WTC11 (cell line): ENCODE results near the gene WWOX. TPM values are rescaled to one million over a fixed set of nuclear protein-coding genes. Genes with fewer than 3 reads are reported as not detected.
A peak's percentile ranks its signal among the peaks of the same experiment; 100 is the strongest.

Experiments used
- ATAC-seq: fragments of 200-7000 bp; cut with Tn5 transposase; 2 replicates; pipeline ENCODE4 v1.10.0; 2021; ENCODE audit warnings: mild to moderate bottlenecking, moderate library complexity
- Bru-seq: library from RNA; stranded (reverse); fragments of 400-500 nt; gene quantifications from one replicate; lab custom pipeline; 2021; lab: Mats Ljungman, UMichigan
- CTCF ChIA-PET: fragments of 300-600 bp; sonication (Branson Sonifier 250); formaldehyde crosslinking; loops from one replicate; lab custom pipeline; 2021; ENCODE audit warnings: antibody characterized with exemption; lab: Charles Lee
- POLR2A ChIA-PET: fragments of 350-600 bp; sonication (Branson Sonifier 250); formaldehyde crosslinking; loops from one replicate; lab custom pipeline; 2021; ENCODE audit warnings: antibody characterized with exemption; lab: Charles Lee
- DNase-seq: peaks from one replicate; pipeline ENCODE4 v3.0.0; 2021; ENCODE audit warnings: low spot score
- H3K27ac Mint-ChIP-seq: 2 replicates; pipeline ENCODE4 v1.8.0; 2021; ENCODE audit warnings: mixed read lengths
- H3K27me3 Mint-ChIP-seq: 2 replicates; pipeline ENCODE4 v1.8.0; 2021; ENCODE audit warnings: low read depth, mild to moderate bottlenecking, moderate library complexity, mixed read lengths
- H3K36me3 Mint-ChIP-seq: 2 replicates; pipeline ENCODE4 v1.8.0; 2021; ENCODE audit warnings: mixed read lengths
- H3K4me1 Mint-ChIP-seq: 2 replicates; pipeline ENCODE4 v1.8.0; 2022; ENCODE audit warnings: mixed read lengths
- H3K4me3 Mint-ChIP-seq: 2 replicates; pipeline ENCODE4 v1.8.0; 2021; ENCODE audit warnings: mild to moderate bottlenecking, moderate library complexity, mixed read lengths
- H3K9me3 Mint-ChIP-seq: 2 replicates; pipeline ENCODE4 v1.8.0; 2021; ENCODE audit warnings: mixed read lengths
- AR ChIP-seq: fragments of 250-450 bp; sonication (Bioruptor Pico); IDR thresholded peaks from 2 replicates; pipeline ENCODE4 v1.9.0; 2021; ENCODE audit warnings: mild to moderate bottlenecking
- ATF3 ChIP-seq: sonication (generic); formaldehyde crosslinking; conservative IDR thresholded peaks from 2 replicates; pipeline ENCODE4 v1.8.1; 2022; ENCODE audit warnings: mild to moderate bottlenecking, missing genetic modification reagents
- CREM ChIP-seq: sonication (generic); formaldehyde crosslinking; IDR thresholded peaks from 2 replicates; pipeline ENCODE4 v1.8.1; 2022; ENCODE audit warnings: mild to moderate bottlenecking, missing genetic modification reagents, moderate library complexity
- CTCF ChIP-seq: fragments of 200-600 bp; IDR thresholded peaks from 2 replicates; pipeline ENCODE4 v1.8.0; 2022; ENCODE audit warnings: antibody characterized with exemption
- E2F1 ChIP-seq: sonication (generic); formaldehyde crosslinking; IDR thresholded peaks from 2 replicates; pipeline ENCODE4 v1.8.0; 2022; ENCODE audit warnings: mild to moderate bottlenecking, missing genetic modification reagents
- E2F5 ChIP-seq: sonication (generic); formaldehyde crosslinking; IDR thresholded peaks from 2 replicates; pipeline ENCODE4 v1.8.1; 2022; ENCODE audit warnings: mild to moderate bottlenecking, moderate library complexity, missing genetic modification reagents
- ESRRA ChIP-seq: sonication (generic); formaldehyde crosslinking; IDR thresholded peaks from 2 replicates; pipeline ENCODE4 v1.8.1; 2022; ENCODE audit warnings: mild to moderate bottlenecking, missing genetic modification reagents, borderline replicate concordance
- ETV6 ChIP-seq: sonication (generic); formaldehyde crosslinking; IDR thresholded peaks from 2 replicates; pipeline ENCODE4 v1.8.1; 2022; ENCODE audit warnings: mild to moderate bottlenecking, missing genetic modification reagents
- HMGXB4 ChIP-seq: sonication (generic); formaldehyde crosslinking; IDR thresholded peaks from 2 replicates; pipeline ENCODE4 v1.8.1; 2023; ENCODE audit warnings: mild to moderate bottlenecking, moderate library complexity, missing genetic modification reagents
- KAT7 ChIP-seq: sonication (generic); formaldehyde crosslinking; IDR thresholded peaks from 2 replicates; pipeline ENCODE4 v1.8.1; 2023; ENCODE audit warnings: missing genetic modification reagents, mild to moderate bottlenecking, borderline replicate concordance
- MXD4 ChIP-seq: fragments of 250-450 bp; sonication (Bioruptor Pico); IDR thresholded peaks from 2 replicates; pipeline ENCODE4 v1.8.0; 2021; ENCODE audit warnings: mild to moderate bottlenecking, moderate library complexity, borderline replicate concordance
- NFATC4 ChIP-seq: fragments of 250-450 bp; sonication (Bioruptor Pico); IDR thresholded peaks from 2 replicates; pipeline ENCODE4 v1.9.0; 2021; ENCODE audit warnings: mild to moderate bottlenecking
- NR2C2 ChIP-seq: sonication (generic); formaldehyde crosslinking; IDR thresholded peaks from 2 replicates; pipeline ENCODE4 v1.8.0; 2022; ENCODE audit warnings: mild to moderate bottlenecking, missing genetic modification reagents
- TCF7 ChIP-seq: sonication (generic); formaldehyde crosslinking; IDR thresholded peaks from 2 replicates; pipeline ENCODE4 v1.8.0; 2022; ENCODE audit warnings: mild to moderate bottlenecking, low read depth, missing genetic modification reagents, moderate library complexity
- TEAD4 ChIP-seq: sonication (generic); formaldehyde crosslinking; IDR thresholded peaks from 2 replicates; pipeline ENCODE4 v1.8.0; 2022; ENCODE audit warnings: mild to moderate bottlenecking, missing genetic modification reagents
- USF2 ChIP-seq: sonication (generic); formaldehyde crosslinking; IDR thresholded peaks from 2 replicates; pipeline ENCODE4 v1.8.1; 2023; ENCODE audit warnings: mild to moderate bottlenecking, missing genetic modification reagents, moderate library complexity
- ZBTB21 ChIP-seq: sonication (generic); formaldehyde crosslinking; IDR thresholded peaks from 2 replicates; pipeline ENCODE4 v1.8.1; 2023; ENCODE audit warnings: mild to moderate bottlenecking, missing genetic modification reagents, borderline replicate concordance
- ZBTB43 ChIP-seq: sonication (generic); formaldehyde crosslinking; IDR thresholded peaks from 2 replicates; pipeline ENCODE4 v1.8.1; 2023; ENCODE audit warnings: mild to moderate bottlenecking, missing genetic modification reagents
- ZNF138 ChIP-seq: sonication (generic); formaldehyde crosslinking; conservative IDR thresholded peaks from 2 replicates; pipeline ENCODE4 v1.8.1; 2022; ENCODE audit warnings: mild to moderate bottlenecking, moderate library complexity, missing genetic modification reagents
- ZNF396 ChIP-seq: fragments of 250-450 bp; sonication (Bioruptor Pico); IDR thresholded peaks from 2 replicates; pipeline ENCODE4 v1.8.0; 2021; ENCODE audit warnings: mild to moderate bottlenecking, moderate library complexity, borderline replicate concordance
- ZNF423 ChIP-seq: fragments of 250-450 bp; sonication (Bioruptor Pico); IDR thresholded peaks from 2 replicates; pipeline ENCODE4 v2.1.2; 2022; ENCODE audit warnings: mild to moderate bottlenecking, moderate library complexity
- long read RNA-seq, 3 experiments: library from RNA in 1 of 3; library from capped mRNA in 1 of 3; library from polyadenylated mRNA in 1 of 3; unstranded in 2 of 3; stranded (forward) in 1 of 3; transcript quantifications; one replicate each; pipeline ENCODE4 v2.0.0, GENCODE V29; 2021
- total RNA-seq: library from RNA; stranded (reverse); gene quantifications from 3 replicates; pipeline ENCODE4 v1.2.3, GENCODE V29; 2021

Gene WWOX
- total RNA-seq (15.7 to 20.3 TPM (median 19.0 TPM) in 3 replicates), Bru-seq, nascent RNA (percentile 48 among the genes with signal in this experiment)
- long read RNA-seq, experiment 1, transcript WWOX-207 (5 exons, 654 nt), result major isoform, 6 of 42 reads
- long read RNA-seq, experiment 1, partial matches to known transcripts, result 3 of 42 reads
- long read RNA-seq, experiment 1, other reads (novel, unspliced or antisense), result 26 of 42 reads
- long read RNA-seq, experiment 2, partial matches to known transcripts, result 0 of 1 reads
- long read RNA-seq, experiment 2, other reads (novel, unspliced or antisense), result 1 of 1 reads
- long read RNA-seq, experiment 3, partial matches to known transcripts, result 1 of 6 reads
- long read RNA-seq, experiment 3, other reads (novel, unspliced or antisense), result 1 of 6 reads

GRCh38 chr16:78099271-78100111 is at the start of gene WWOX:
WWOX (plus strand) TSS chr16:78099654.
- peak within 1 kb of the TSS; percentile 93 for H3K27ac Mint-ChIP-seq
- CTCF ChIA-PET, result interaction anchor here (0.6 to 1.6 kb wide), 33 partner anchors 10 to 1156 kb away, joined by 3 to 13 read pairs (median 4); partner anchors contain the start of gene NUDT7
- DNase-seq (peak; percentile 96), ATAC-seq (peak; percentile 95)
- H3K27me3 Mint-ChIP-seq, result peaks cover 41% of the 10 kb centered on the region
- H3K9me3 Mint-ChIP-seq, result peaks cover 5% of the 10 kb centered on the region
- no peaks in the 10 kb centered on the region for H3K36me3 Mint-ChIP-seq
- peaks cover 14% of the 10 kb centered on the region for H3K4me1 Mint-ChIP-seq
- H3K4me3 Mint-ChIP-seq, result peak within 1 kb of the TSS; percentile 72
- POLR2A ChIA-PET, result no interaction called here
- TF ChIP-seq MXD4 (CRISPR knock-in tag) (no peak), ZBTB43 (CRISPR knock-in tag) (peak; percentile 13; the same call in 1 of the 2 replicates), TEAD4 (CRISPR knock-in tag) (no peak), HMGXB4 (CRISPR knock-in tag) (peak; percentile 97), TCF7 (no peak), CREM (peak; percentile 64), KAT7 (CRISPR knock-in tag) (no peak), NR2C2 (CRISPR knock-in tag) (no peak), ATF3 (CRISPR knock-in tag) (no peak), ZNF423 (CRISPR knock-in tag) (peak; percentile 86), USF2 (peak; percentile 37), ESRRA (peak; percentile 85; the same call in 1 of the 2 replicates), ZNF138 (CRISPR knock-in tag) (no peak), NFATC4 (CRISPR knock-in tag) (no peak), E2F1 (no peak), E2F5 (peak; percentile 82), CTCF (peak; percentile 92; the same call in 1 of the 2 replicates), AR (CRISPR knock-in tag) (no peak), ETV6 (CRISPR knock-in tag) (peak; percentile 90), ZBTB21 (CRISPR knock-in tag) (no peak), ZNF396 (CRISPR knock-in tag) (no peak)
